ENCODE results near the gene PRELID1.
"Not testable (repeated sequence)": the region's sequence is repeated elsewhere in the genome, so short reads cannot be mapped to it uniquely, and the experiment has no call there.

The PRELID1 gene

GRCh38 chr5:177300236-177300880, 3.2 kb upstream of the PRELID1 start:
- no peak for DNase-seq (ENCODE audit: low spot score)

- DNase-seq (ENCODE audit: low spot score): no peak
Observed at GRCh38 chr5:177300951-177301350, 2.6 kb upstream of the PRELID1 start.

DNA sequence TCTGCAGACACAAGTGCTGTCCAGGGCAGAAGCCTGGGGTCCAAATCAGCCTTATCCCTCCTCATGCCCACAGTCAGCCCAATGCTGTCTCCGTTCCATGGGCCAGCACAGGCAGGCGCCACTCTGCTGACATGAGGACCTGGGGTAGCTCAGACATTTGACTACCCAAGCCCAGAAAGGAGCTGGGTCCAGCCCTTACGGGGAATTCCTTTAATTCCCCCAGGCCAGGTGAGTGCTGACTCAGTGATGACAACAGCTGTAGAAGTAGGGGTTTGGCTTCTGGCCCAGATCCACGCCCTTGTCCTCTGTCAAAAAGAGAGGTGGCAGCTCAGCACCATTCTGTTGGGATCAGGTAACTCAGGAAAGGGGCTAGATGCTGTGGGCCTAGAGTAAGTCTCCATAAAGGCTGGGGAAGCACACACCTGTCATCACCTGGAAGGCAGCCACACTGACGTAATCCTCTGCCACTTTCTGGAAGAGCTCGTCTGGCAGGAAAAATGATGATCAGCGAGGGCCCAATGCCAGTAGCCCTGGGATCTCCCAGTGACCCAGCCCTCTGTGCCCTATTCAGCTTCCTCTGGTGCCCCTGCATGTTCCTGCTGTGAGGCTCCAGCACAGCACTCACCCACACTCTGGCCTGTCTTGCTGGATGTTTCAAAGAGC, 2.0 kb upstream of the PRELID1 start:
- DNase-seq (ENCODE audit: low spot score): no peak

- DNase-seq (ENCODE audit: low spot score): no peak
Observed at GRCh38 chr5:177302354-177303110, 1.1 kb upstream of the PRELID1 start.

DNA sequence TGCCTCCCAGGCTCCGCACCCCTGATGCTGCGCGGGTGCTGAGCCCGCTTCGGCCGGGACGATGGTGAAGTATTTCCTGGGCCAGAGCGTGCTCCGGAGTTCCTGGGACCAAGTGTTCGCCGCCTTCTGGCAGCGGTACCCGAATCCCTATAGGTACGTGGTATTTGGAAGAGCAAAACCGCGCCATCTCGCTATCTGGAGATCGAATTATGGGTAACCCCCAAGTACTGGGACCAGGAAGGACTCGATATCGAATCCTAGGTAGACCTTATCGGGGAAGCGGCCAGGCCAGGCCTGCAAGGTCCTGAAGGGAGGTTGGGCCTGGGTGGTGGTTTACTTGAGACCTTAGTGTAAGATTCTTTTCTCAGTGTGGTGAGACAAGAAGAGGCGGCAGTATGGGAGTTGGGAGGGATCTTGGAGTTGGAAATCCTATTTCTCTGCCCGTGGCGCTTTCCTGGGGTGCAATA, 359 bp downstream of the PRELID1 start:
- DNase-seq (ENCODE audit: low spot score): no peak

DNA sequence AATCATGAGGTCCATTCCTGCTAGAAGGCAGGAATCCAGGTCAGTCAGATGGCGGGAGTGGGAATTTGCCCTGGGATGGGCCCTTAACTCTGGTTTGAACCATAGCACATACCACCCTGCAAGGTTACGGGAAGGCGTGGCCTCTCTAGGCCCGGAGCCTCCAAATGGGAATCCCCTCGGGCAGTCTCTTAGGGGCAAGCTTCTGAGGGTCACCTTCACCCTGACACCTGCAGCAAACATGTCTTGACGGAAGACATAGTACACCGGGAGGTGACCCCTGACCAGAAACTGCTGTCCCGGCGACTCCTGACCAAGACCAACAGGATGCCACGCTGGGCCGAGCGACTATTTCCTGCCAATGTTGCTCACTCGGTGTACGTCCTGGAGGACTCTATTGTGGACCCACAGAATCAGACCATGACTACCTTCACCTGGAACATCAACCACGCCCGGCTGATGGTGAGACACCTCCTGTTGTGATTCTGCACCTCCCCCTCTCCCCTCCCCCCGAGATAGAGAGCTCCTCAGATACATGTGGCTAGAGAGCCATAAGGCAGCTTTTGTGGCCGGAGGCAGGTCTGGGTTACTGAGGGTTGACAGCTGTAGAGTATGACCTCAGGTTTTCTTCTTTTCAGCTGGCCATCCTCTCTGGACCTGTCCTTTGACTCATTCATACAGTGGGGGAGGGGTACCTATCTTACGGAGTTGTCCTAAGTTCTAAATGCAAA, 957 bp downstream of the PRELID1 start:
- DNase-seq (ENCODE audit: low spot score): no peak

GRCh38 chr5:177306103-177306640, 2.6 kb downstream of the PRELID1 start:
- not testable (repeated sequence) for DNase-seq (ENCODE audit: low spot score)

DNA sequence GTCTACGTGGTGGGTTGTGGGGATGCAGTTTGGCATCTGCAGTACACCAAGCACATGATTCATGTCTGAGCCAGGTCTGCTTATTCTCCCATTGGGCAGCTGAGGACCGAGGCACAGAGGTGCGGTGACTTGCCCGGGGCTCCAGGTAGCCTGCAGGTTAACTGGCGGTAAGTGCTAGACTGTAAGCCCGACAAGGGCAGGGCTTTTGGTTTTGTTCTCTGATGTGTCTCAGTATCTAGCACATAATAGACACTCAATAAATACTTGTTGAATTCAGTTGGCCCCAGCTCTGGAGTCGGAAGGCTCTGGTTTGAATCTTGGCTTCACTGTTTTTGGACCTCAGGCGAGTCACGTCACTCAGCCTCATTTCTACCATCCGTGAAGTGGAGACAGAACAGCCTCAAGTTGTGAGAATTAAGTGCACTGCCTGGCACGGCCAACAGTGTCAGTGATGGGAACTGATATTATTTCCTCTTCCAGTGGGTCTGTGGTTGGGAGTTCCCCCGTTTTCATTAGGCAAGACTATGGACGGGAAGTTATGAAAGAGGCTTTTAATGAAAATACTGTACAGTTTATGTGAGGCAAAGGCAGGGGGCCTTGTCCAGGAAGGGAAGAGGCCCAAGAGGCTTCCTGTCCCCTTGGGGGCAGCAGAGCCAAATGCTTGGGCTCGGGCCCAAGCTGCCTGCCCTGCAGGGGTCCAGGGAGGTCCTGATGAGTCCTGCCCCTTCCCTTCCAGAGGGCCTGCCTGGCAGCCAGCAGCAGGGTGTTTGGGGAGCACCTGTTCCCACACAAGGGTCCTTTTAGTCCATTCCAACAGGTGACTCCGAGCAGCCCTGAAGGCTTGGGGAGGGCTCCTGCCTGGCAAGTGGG, 3.3 kb downstream of the PRELID1 start:
- DNase-seq (ENCODE audit: low spot score): no peak

GRCh38 chr5:177307544-177308363, 4.2 kb downstream of the PRELID1 start:
- no peak for DNase-seq (ENCODE audit: low spot score)

DNA sequence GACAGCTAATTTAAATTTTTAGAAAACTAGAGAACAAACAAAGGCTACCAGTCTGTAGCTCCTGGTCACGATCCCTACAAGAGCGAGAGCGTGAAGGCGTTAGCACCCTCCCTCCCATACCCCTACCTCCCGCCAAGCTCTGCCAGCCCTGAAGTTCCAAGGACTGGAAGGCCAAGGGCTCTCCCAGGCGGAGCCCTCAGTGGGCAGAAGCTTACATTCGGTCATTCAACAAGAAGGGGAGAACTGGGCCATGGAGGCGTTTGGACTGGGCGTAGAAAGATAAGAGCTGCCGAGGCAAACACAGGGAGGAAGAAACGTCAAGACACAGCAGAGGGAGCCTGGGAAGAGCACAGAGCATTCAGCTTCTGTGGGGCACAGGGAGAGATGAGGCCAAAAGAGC, 5.1 kb downstream of the PRELID1 start:
- no peak for DNase-seq (ENCODE audit: low spot score)

GRCh38 chr5:177309351-177310191, 6.0 kb downstream of the PRELID1 start:
- DNase-seq (ENCODE audit: low spot score): peak; percentile 77

DNA sequence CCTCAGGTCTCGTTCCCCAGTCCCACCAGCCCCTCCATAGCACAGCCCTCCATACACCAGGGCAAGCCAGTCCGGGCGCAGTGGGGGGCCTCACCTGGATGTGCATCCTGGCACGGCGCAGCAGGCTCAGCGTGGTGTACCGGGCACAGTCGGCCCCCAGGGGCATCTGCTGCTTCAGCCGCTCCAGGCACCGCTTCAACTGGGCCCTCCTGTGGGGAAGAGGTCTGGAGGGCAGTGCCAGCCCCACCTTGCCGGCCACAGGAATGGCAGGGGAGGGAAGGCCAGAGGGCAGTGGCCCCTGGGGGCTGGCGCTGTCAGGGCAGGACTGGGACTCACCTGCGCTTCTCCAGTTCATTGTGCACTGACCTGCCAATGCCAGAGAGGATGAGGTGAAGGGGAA, 6.7 kb downstream of the PRELID1 start:
- DNase-seq (ENCODE audit: low spot score): no peak

DNA sequence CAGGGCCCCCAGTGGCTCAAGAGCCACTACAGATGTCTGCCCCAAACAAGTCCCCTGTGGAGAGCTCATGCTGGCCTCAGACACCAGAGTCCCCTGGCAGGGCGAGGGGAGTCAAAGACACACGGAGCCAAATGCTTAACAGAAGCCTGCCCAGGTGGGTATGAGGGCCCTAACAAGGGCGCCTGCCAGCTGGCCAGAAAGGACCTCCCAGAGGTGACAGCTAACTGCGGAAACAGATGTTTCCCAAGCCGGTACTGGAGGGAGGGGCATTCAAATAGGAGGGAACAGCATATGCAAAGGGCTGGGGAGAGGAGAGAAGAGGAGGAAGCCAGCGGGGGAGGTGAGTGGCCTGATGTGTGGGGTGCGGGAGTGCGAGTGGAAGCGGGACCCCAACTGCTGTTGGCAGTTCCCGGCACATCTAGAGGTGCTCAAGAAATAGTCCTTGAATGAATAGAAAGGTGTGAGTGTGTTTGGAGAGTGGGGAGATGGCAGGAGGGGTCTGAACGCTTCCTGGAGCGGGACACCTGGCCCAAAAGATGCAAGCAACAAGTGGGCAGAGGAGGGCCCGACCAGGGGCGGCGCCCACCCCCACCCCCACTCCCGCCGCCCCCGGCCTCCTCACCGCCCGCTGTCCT, 7.3 kb downstream of the PRELID1 start:
- DNase-seq (ENCODE audit: low spot score): no peak

- no peak for DNase-seq (ENCODE audit: low spot score)
Observed at GRCh38 chr5:177311392-177311722, 7.8 kb downstream of the PRELID1 start.

GRCh38 chr5:177311723-177312648, 8.4 kb downstream of the PRELID1 start, which contains the start of gene MXD3:
Gene MXD3 (minus strand): TSS chr5:177311898. CDS start chr5:177311830, 68 bp downstream.
- DNase-seq (ENCODE audit: low spot score): peak; percentile 95

- DNase-seq (ENCODE audit: low spot score): peak; percentile 51
Observed at GRCh38 chr5:177312649-177313181, 9.1 kb downstream of the PRELID1 start.

DNA sequence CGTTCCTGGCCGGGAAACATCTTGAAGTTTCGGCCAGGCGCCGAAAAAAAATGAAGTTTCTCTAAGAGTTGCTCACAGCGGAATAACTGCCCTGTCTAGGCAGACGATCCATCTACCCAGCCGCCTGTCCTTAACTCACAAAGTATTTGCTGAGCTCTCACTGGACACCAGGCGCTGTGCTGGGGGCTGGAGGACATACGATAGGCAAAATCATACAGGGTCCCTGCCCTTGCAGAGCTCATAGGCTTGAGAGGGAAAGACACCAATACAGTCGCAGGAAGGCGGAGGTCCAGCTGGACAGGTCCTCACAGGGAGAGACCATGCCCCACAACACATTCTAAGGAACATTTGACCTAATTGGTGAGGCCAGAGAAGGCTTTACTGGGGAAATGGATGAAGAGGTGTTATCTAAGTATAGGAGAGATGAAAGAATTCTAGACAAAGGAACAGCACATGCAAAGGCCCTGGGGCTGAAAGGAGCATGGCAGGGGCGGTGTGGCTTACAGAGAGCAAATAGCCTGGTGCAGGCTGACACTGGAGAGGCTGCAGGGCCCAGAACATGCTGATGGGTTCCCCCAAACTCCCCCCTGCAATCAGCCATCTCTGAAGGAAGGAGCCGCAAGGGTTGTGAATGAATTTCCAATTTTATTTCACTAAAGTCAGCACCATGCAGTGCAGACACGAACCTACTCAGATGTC, 10.1 kb downstream of the PRELID1 start:
- no peak for DNase-seq (ENCODE audit: low spot score)

Measured in D341Med (cell line).